Measurements from ENCODE around the gene ZC3H12C. TPM values are rescaled to one million over a fixed set of nuclear protein-coding genes. Genes with fewer than 3 reads are reported as not detected.

Gene ZC3H12C
- polyA plus RNA-seq, 1 donor, result 20.0 TPM

GRCh38 chr11:110097459-110098012 is 4.3 kb downstream of the ZC3H12C start:
- DNase-seq, result no peak
- Histone ChIP-seq H3K4me1 (ENCODE audit: control insufficient read depth, insufficient read depth, low read length) (no peaks in the 10 kb centered on the region), H3K4me3 (ENCODE audit: low read length) (no peak overlapping the region), H3K36me3 (ENCODE audit: control insufficient read depth, insufficient read depth, low read length) (peaks cover 5% of the 10 kb centered on the region), H3K27ac (ENCODE audit: low read length) (no peak overlapping the region), H3K27me3 (ENCODE audit: control insufficient read depth, insufficient read depth, low read length) (no peaks in the 10 kb centered on the region), H3K9me3 (ENCODE audit: control insufficient read depth, low read depth, low read length) (peaks cover 3% of the 10 kb centered on the region)
- 60% methylated on average over 1 of the region's 5 CpGs for WGBS (ENCODE audit: insufficient coverage, low lambda C conversion rate)

- Histone ChIP-seq H3K27ac (ENCODE audit: low read length) (no peak overlapping the region), H3K27me3 (ENCODE audit: control insufficient read depth, insufficient read depth, low read length) (no peaks in the 10 kb centered on the region), H3K36me3 (ENCODE audit: control insufficient read depth, insufficient read depth, low read length) (peaks cover 5% of the 10 kb centered on the region), H3K9me3 (ENCODE audit: control insufficient read depth, low read depth, low read length) (peaks cover 3% of the 10 kb centered on the region), H3K4me3 (ENCODE audit: low read length) (no peak overlapping the region), H3K4me1 (ENCODE audit: control insufficient read depth, insufficient read depth, low read length) (no peaks in the 10 kb centered on the region)
- no peak for DNase-seq
- no CpG with 5 or more reads among the region's 1 CpG for WGBS (ENCODE audit: insufficient coverage, low lambda C conversion rate)
Observed at GRCh38 chr11:110098645-110099044, 5.5 kb downstream of the ZC3H12C start.

- H3K27me3 ChIP-seq (ENCODE audit: control insufficient read depth, insufficient read depth, low read length), result no peaks in the 10 kb centered on the region
- WGBS (ENCODE audit: insufficient coverage, low lambda C conversion rate), result 85% methylated on average over 2 of the region's 7 CpGs
- H3K27ac ChIP-seq (ENCODE audit: low read length), result no peak overlapping the region
- peaks cover 3% of the 10 kb centered on the region for H3K9me3 ChIP-seq (ENCODE audit: control insufficient read depth, low read depth, low read length)
- H3K4me1 ChIP-seq (ENCODE audit: control insufficient read depth, insufficient read depth, low read length), result no peaks in the 10 kb centered on the region
- H3K36me3 ChIP-seq (ENCODE audit: control insufficient read depth, insufficient read depth, low read length), result peaks cover 5% of the 10 kb centered on the region
- no peak for DNase-seq
- H3K4me3 ChIP-seq (ENCODE audit: low read length), result no peak overlapping the region
Observed at GRCh38 chr11:110100476-110101240, 7.5 kb downstream of the ZC3H12C start.

- no peak for DNase-seq
- H3K4me3 ChIP-seq (ENCODE audit: low read length), result no peak overlapping the region
- WGBS (ENCODE audit: insufficient coverage, low lambda C conversion rate), result no CpG with 5 or more reads among the region's 2 CpGs
- peaks cover 1% of the 10 kb centered on the region for H3K36me3 ChIP-seq (ENCODE audit: control insufficient read depth, insufficient read depth, low read length)
- H3K27ac ChIP-seq (ENCODE audit: low read length), result no peak overlapping the region
- no peaks in the 10 kb centered on the region for H3K4me1 ChIP-seq (ENCODE audit: control insufficient read depth, insufficient read depth, low read length)
- peaks cover 2% of the 10 kb centered on the region for H3K9me3 ChIP-seq (ENCODE audit: control insufficient read depth, low read depth, low read length)
- H3K27me3 ChIP-seq (ENCODE audit: control insufficient read depth, insufficient read depth, low read length), result no peaks in the 10 kb centered on the region
Observed at GRCh38 chr11:110106713-110107274, 13.6 kb downstream of the ZC3H12C start.

GRCh38 chr11:110110854-110111253 is 17.7 kb downstream of the ZC3H12C start:
- WGBS (ENCODE audit: insufficient coverage, low lambda C conversion rate), result no CpG with 5 or more reads among the region's 4 CpGs

GRCh38 chr11:110112457-110112856 is 19.3 kb downstream of the ZC3H12C start:
- no peak for DNase-seq
- H3K9me3 ChIP-seq (ENCODE audit: control insufficient read depth, low read depth, low read length), result peaks cover 2% of the 10 kb centered on the region
- H3K27ac ChIP-seq (ENCODE audit: low read length), result no peak overlapping the region
- peaks cover 11% of the 10 kb centered on the region for H3K36me3 ChIP-seq (ENCODE audit: control insufficient read depth, insufficient read depth, low read length)
- no CpG with 5 or more reads among the region's 2 CpGs for WGBS (ENCODE audit: insufficient coverage, low lambda C conversion rate)
- no peaks in the 10 kb centered on the region for H3K27me3 ChIP-seq (ENCODE audit: control insufficient read depth, insufficient read depth, low read length)
- H3K4me1 ChIP-seq (ENCODE audit: control insufficient read depth, insufficient read depth, low read length), result no peaks in the 10 kb centered on the region
- no peak overlapping the region for H3K4me3 ChIP-seq (ENCODE audit: low read length)

More at GRCh38 chr11:110110854-110111253, 17.7 kb downstream of the ZC3H12C start:
- H3K27me3 ChIP-seq (ENCODE audit: control insufficient read depth, insufficient read depth, low read length), result no peaks in the 10 kb centered on the region
- H3K9me3 ChIP-seq (ENCODE audit: control insufficient read depth, low read depth, low read length), result peaks cover 2% of the 10 kb centered on the region
- no peak overlapping the region for H3K27ac ChIP-seq (ENCODE audit: low read length)
- H3K36me3 ChIP-seq (ENCODE audit: control insufficient read depth, insufficient read depth, low read length), result peaks cover 11% of the 10 kb centered on the region
- H3K4me3 ChIP-seq (ENCODE audit: low read length), result no peak overlapping the region
- no peaks in the 10 kb centered on the region for H3K4me1 ChIP-seq (ENCODE audit: control insufficient read depth, insufficient read depth, low read length)
- DNase-seq, result no peak

- no peak for DNase-seq
- Histone ChIP-seq H3K36me3 (ENCODE audit: control insufficient read depth, insufficient read depth, low read length) (peaks cover 11% of the 10 kb centered on the region), H3K4me3 (ENCODE audit: low read length) (no peak overlapping the region), H3K9me3 (ENCODE audit: control insufficient read depth, low read depth, low read length) (no peaks in the 10 kb centered on the region), H3K27ac (ENCODE audit: low read length) (peak overlapping the region; percentile 8), H3K27me3 (ENCODE audit: control insufficient read depth, insufficient read depth, low read length) (no peaks in the 10 kb centered on the region), H3K4me1 (ENCODE audit: control insufficient read depth, insufficient read depth, low read length) (no peaks in the 10 kb centered on the region)
Observed at GRCh38 chr11:110113505-110113904, 20.3 kb downstream of the ZC3H12C start.

GRCh38 chr11:110113973-110114372 is 20.8 kb downstream of the ZC3H12C start:
- Histone ChIP-seq H3K36me3 (ENCODE audit: control insufficient read depth, insufficient read depth, low read length) (peaks cover 11% of the 10 kb centered on the region), H3K4me1 (ENCODE audit: control insufficient read depth, insufficient read depth, low read length) (no peaks in the 10 kb centered on the region), H3K9me3 (ENCODE audit: control insufficient read depth, low read depth, low read length) (no peaks in the 10 kb centered on the region), H3K4me3 (ENCODE audit: low read length) (no peak overlapping the region), H3K27ac (ENCODE audit: low read length) (peak overlapping the region; percentile 8), H3K27me3 (ENCODE audit: control insufficient read depth, insufficient read depth, low read length) (no peaks in the 10 kb centered on the region)
- WGBS (ENCODE audit: insufficient coverage, low lambda C conversion rate), result 40% methylated on average over 4 of the region's 4 CpGs
- DNase-seq, result peak in 1 of 2 donors; percentile 54

- no peak overlapping the region for H3K4me3 ChIP-seq (ENCODE audit: low read length)
- H3K27me3 ChIP-seq (ENCODE audit: control insufficient read depth, insufficient read depth, low read length), result no peaks in the 10 kb centered on the region
- no peak overlapping the region for H3K27ac ChIP-seq (ENCODE audit: low read length)
- H3K4me1 ChIP-seq (ENCODE audit: control insufficient read depth, insufficient read depth, low read length), result peaks cover 3% of the 10 kb centered on the region
- WGBS (ENCODE audit: insufficient coverage, low lambda C conversion rate), result no CpG with 5 or more reads among the region's 2 CpGs
- no peak for DNase-seq
- no peaks in the 10 kb centered on the region for H3K9me3 ChIP-seq (ENCODE audit: control insufficient read depth, low read depth, low read length)
- H3K36me3 ChIP-seq (ENCODE audit: control insufficient read depth, insufficient read depth, low read length), result peaks cover 9% of the 10 kb centered on the region
Observed at GRCh38 chr11:110119317-110119716, 26.1 kb downstream of the ZC3H12C start.

GRCh38 chr11:110121204-110121603 is 28.0 kb downstream of the ZC3H12C start:
- H3K9me3 ChIP-seq (ENCODE audit: control insufficient read depth, low read depth, low read length), result no peaks in the 10 kb centered on the region
- H3K27me3 ChIP-seq (ENCODE audit: control insufficient read depth, insufficient read depth, low read length), result no peaks in the 10 kb centered on the region
- H3K36me3 ChIP-seq (ENCODE audit: control insufficient read depth, insufficient read depth, low read length), result no peaks in the 10 kb centered on the region
- H3K4me1 ChIP-seq (ENCODE audit: control insufficient read depth, insufficient read depth, low read length), result peaks cover 6% of the 10 kb centered on the region
- DNase-seq, result no peak
- H3K27ac ChIP-seq (ENCODE audit: low read length), result no peak overlapping the region
- WGBS (ENCODE audit: insufficient coverage, low lambda C conversion rate), result no CpG with 5 or more reads among the region's 4 CpGs
- no peak overlapping the region for H3K4me3 ChIP-seq (ENCODE audit: low read length)

All from large intestine (tissue), 3 donors.